MM.1S (cell line): ENCODE results near the gene LAD1.

Experiments
- EZH2 ChIP-seq: fragments of 300-600 bp; sonication (generic); optimal IDR thresholded peaks from 2 replicates; pipeline ENCODE3; 2017; ENCODE audit warnings: low read depth, mild to moderate bottlenecking, antibody characterized with exemption, low read length, mixed read lengths
- EZH2phosphoT487 ChIP-seq: fragments of 300-600 bp; sonication (generic); IDR thresholded peaks from 2 replicates; pipeline ENCODE4 v1.6.1; 2018; ENCODE audit warnings: antibody characterized with exemption, low read length
- TF ChIP-seq, protein P1 (sequence below): fragments of 300-600 bp; sonication (generic); IDR thresholded peaks from 2 replicates; pipeline ENCODE4 v1.5.1; 2016; ENCODE audit warnings: antibody characterized with exemption, low read length, mixed read lengths

GRCh38 chr1:201434266-201434665, 35.1 kb upstream of the LAD1 start:
- TF ChIP-seq, protein P1, sequence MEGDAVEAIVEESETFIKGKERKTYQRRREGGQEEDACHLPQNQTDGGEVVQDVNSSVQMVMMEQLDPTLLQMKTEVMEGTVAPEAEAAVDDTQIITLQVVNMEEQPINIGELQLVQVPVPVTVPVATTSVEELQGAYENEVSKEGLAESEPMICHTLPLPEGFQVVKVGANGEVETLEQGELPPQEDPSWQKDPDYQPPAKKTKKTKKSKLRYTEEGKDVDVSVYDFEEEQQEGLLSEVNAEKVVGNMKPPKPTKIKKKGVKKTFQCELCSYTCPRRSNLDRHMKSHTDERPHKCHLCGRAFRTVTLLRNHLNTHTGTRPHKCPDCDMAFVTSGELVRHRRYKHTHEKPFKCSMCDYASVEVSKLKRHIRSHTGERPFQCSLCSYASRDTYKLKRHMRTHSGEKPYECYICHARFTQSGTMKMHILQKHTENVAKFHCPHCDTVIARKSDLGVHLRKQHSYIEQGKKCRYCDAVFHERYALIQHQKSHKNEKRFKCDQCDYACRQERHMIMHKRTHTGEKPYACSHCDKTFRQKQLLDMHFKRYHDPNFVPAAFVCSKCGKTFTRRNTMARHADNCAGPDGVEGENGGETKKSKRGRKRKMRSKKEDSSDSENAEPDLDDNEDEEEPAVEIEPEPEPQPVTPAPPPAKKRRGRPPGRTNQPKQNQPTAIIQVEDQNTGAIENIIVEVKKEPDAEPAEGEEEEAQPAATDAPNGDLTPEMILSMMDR: no peak
- TF ChIP-seq EZH2: no peak
- no peak for TF ChIP-seq EZH2phosphoT487
